C4-2B (cell line): ENCODE data around the gene ZFP1.

ENCODE experiments used
- ZFX ChIP-seq: fragments of 450-650 bp; IDR thresholded peaks from 2 replicates; pipeline ENCODE4 v1.6.1; 2017
- TF ChIP-seq, protein P1 (sequence below): fragments of 450-650 bp; conservative IDR thresholded peaks from 2 replicates; pipeline ENCODE4 v1.5.1; 2017; ENCODE audit warnings: mild to moderate bottlenecking

DNA sequence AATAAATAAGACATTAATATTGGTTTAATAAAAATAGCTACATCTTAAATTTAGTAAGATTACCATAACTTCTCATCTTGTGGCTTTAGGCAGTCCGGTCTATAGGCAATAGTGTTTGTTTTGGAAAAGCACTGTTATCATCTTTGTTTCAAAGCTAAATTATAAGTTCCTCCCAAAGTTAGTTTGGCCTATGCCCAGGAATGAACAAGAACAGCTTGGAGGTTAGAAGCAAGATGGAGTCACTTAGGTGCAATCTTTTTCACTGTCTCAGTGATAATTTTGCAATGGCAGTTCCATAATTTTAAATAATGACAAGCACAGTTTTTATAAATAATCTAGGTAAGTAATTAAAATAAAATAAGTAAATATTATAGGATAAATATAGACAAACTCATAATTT lies 25.7 kb upstream of the ZFP1 start:
- TF ChIP-seq, protein P1, sequence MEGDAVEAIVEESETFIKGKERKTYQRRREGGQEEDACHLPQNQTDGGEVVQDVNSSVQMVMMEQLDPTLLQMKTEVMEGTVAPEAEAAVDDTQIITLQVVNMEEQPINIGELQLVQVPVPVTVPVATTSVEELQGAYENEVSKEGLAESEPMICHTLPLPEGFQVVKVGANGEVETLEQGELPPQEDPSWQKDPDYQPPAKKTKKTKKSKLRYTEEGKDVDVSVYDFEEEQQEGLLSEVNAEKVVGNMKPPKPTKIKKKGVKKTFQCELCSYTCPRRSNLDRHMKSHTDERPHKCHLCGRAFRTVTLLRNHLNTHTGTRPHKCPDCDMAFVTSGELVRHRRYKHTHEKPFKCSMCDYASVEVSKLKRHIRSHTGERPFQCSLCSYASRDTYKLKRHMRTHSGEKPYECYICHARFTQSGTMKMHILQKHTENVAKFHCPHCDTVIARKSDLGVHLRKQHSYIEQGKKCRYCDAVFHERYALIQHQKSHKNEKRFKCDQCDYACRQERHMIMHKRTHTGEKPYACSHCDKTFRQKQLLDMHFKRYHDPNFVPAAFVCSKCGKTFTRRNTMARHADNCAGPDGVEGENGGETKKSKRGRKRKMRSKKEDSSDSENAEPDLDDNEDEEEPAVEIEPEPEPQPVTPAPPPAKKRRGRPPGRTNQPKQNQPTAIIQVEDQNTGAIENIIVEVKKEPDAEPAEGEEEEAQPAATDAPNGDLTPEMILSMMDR: no peak
- no peak for TF ChIP-seq ZFX
